Progenitor cell of endocrine pancreas (in vitro differentiated cells): ENCODE measurements around the gene ASAP3. TPM values are rescaled to one million over a fixed set of nuclear protein-coding genes. Genes with fewer than 3 reads are reported as not detected.
A peak's percentile ranks its signal among the peaks of the same experiment; 100 is the strongest.

Experiments used
- DNase-seq: peaks from one replicate; pipeline ENCODE4 v3.0.0; 2021; ENCODE audit warnings: low spot score; ENCODE audit not compliant: unreplicated experiment
- H3K27ac Mint-ChIP-seq: 2 replicates; pipeline ENCODE4 v1.8.0; 2021; ENCODE audit warnings: mild to moderate bottlenecking, moderate library complexity, mixed read lengths
- H3K27me3 Mint-ChIP-seq: 2 replicates; pipeline ENCODE4 v1.8.0; 2021; ENCODE audit warnings: mixed read lengths
- H3K36me3 Mint-ChIP-seq: 2 replicates; pipeline ENCODE4 v1.8.0; 2022; ENCODE audit warnings: mixed read lengths; ENCODE audit not compliant: insufficient read depth
- H3K4me1 Mint-ChIP-seq: 2 replicates; pipeline ENCODE4 v1.8.0; 2021; ENCODE audit warnings: low read depth, mixed read lengths
- H3K4me3 Mint-ChIP-seq: 2 replicates; pipeline ENCODE4 v1.8.0; 2021; ENCODE audit warnings: low read depth, mild to moderate bottlenecking, moderate library complexity, mixed read lengths
- H3K9me3 Mint-ChIP-seq: 2 replicates; pipeline ENCODE4 v1.8.0; 2021; ENCODE audit warnings: low read depth, mixed read lengths
- CTCF ChIP-seq: fragments of 200-600 bp; sonication (generic); IDR thresholded peaks from one replicate; pipeline ENCODE4 v1.5.0; 2021; ENCODE audit warnings: antibody characterized with exemption, mild to moderate bottlenecking; ENCODE audit not compliant: unreplicated experiment
- total RNA-seq: library from RNA; stranded (reverse); gene quantifications from 2 replicates; pipeline ENCODE4 v1.2.1, GENCODE V29; 2021

The ASAP3 gene
- total RNA-seq, 1 donor from 2014 or later, result 67.8 TPM

GRCh38 chr1:23479666-23479941 lies 4.4 kb downstream of the ASAP3 start:
- Mint-ChIP-seq H3K4me3 (no peak overlapping the region), H3K27me3 (peaks cover under 1% of the 10 kb centered on the region), H3K36me3 (peaks cover 2% of the 10 kb centered on the region), H3K27ac (peak overlapping the region; percentile 41), H3K9me3 (no peaks in the 10 kb centered on the region), H3K4me1 (peaks cover 29% of the 10 kb centered on the region)
- no peak for DNase-seq
- TF ChIP-seq CTCF, result no peak

GRCh38 chr1:23478896-23479665 lies 4.9 kb downstream of the ASAP3 start:
- DNase-seq, result no peak
- TF ChIP-seq CTCF, result no peak
- Mint-ChIP-seq H3K36me3 (peaks cover 2% of the 10 kb centered on the region), H3K27ac (peak overlapping the region; percentile 85), H3K4me1 (peaks cover 29% of the 10 kb centered on the region), H3K4me3 (peak overlapping the region; percentile 20), H3K9me3 (no peaks in the 10 kb centered on the region), H3K27me3 (no peaks in the 10 kb centered on the region)

GRCh38 chr1:23477359-23478144 lies 6.4 kb downstream of the ASAP3 start:
- H3K4me3 Mint-ChIP-seq, result no peak overlapping the region
- peaks cover 2% of the 10 kb centered on the region for H3K36me3 Mint-ChIP-seq
- no peak for DNase-seq
- no peaks in the 10 kb centered on the region for H3K27me3 Mint-ChIP-seq
- H3K27ac Mint-ChIP-seq, result peak overlapping the region; percentile 56
- no peak for TF ChIP-seq CTCF
- H3K4me1 Mint-ChIP-seq, result peaks cover 22% of the 10 kb centered on the region
- H3K9me3 Mint-ChIP-seq, result no peaks in the 10 kb centered on the region

- Mint-ChIP-seq H3K27ac (no peak overlapping the region), H3K36me3 (peaks cover 2% of the 10 kb centered on the region), H3K4me3 (no peak overlapping the region), H3K4me1 (peaks cover 26% of the 10 kb centered on the region), H3K9me3 (no peaks in the 10 kb centered on the region), H3K27me3 (no peaks in the 10 kb centered on the region)
- no peak for TF ChIP-seq CTCF
- DNase-seq, result no peak
Measured at GRCh38 chr1:23475641-23476040, 8.3 kb downstream of the ASAP3 start.

GRCh38 chr1:23475134-23475628 lies 8.8 kb downstream of the ASAP3 start:
- Mint-ChIP-seq H3K4me1 (peaks cover 22% of the 10 kb centered on the region), H3K9me3 (no peaks in the 10 kb centered on the region), H3K27ac (no peak overlapping the region), H3K27me3 (no peaks in the 10 kb centered on the region), H3K36me3 (peaks cover 2% of the 10 kb centered on the region), H3K4me3 (no peak overlapping the region)
- no peak for DNase-seq
- TF ChIP-seq CTCF, result no peak
